Measurements from ENCODE around the gene PDLIM5.
A peak's percentile ranks its signal among the peaks of the same experiment; 100 is the strongest.

PDLIM5 gene

GRCh38 chr4:94447754-94448411 lies 3.9 kb upstream of the PDLIM5 start:
- H3K9me3 ChIP-seq (ENCODE audit: control insufficient read depth, low read length) = no peaks in the 10 kb centered on the region
- no peak overlapping the region for H3K27ac ChIP-seq (ENCODE audit: low read length, poor library complexity, severe bottlenecking)
- no peak overlapping the region for H2AK5ac ChIP-seq (ENCODE audit: low read length, severe bottlenecking)
- H3K23ac ChIP-seq (ENCODE audit: low read length in 2 of 2) = no peak overlapping the region
- no peaks in the 10 kb centered on the region for H3K36me3 ChIP-seq (ENCODE audit: control insufficient read depth in 1 of 2, insufficient read depth in 2 of 2, low read depth in 1 of 2, low read length in 2 of 2)
- no peak overlapping the region for H3K4me3 ChIP-seq (ENCODE audit: insufficient read depth in 1 of 2, low read depth in 1 of 2, low read length in 2 of 2)
- peak overlapping the region; percentile 5 to 83 for H3K18ac ChIP-seq (ENCODE audit: low read depth in 1 of 2, low read length in 2 of 2)
- H3K79me1 ChIP-seq (replicated peaks; ENCODE audit: low read length, poor library complexity, severe bottlenecking) = peaks cover 1% of the 10 kb centered on the region
- H3K4me1 ChIP-seq (ENCODE audit: control insufficient read depth, insufficient read depth, low read depth, low read length) = no peaks in the 10 kb centered on the region
- no peak overlapping the region for H2AFZ ChIP-seq (ENCODE audit: low read depth, low read length)
- DNase-seq = no peak
- no peak overlapping the region for H2BK120ac ChIP-seq (ENCODE audit: low read depth, low read length)
- no peaks in the 10 kb centered on the region for H3K27me3 ChIP-seq (ENCODE audit: control insufficient read depth in 1 of 2, insufficient read depth in 1 of 2, low read length in 2 of 2)
- H2BK5ac ChIP-seq (ENCODE audit: low read depth, low read length, poor library complexity, severe bottlenecking) = no peak overlapping the region
- H4K8ac ChIP-seq (ENCODE audit: low read length) = no peak overlapping the region
- H3K9ac ChIP-seq (ENCODE audit: low read length) = peak overlapping the region; percentile 63
- no peak overlapping the region for H3K14ac ChIP-seq (ENCODE audit: low read length in 2 of 2)
- peak overlapping the region; percentile 15 for H4K91ac ChIP-seq (ENCODE audit: low read length)
- no peak overlapping the region for H3K4me2 ChIP-seq (ENCODE audit: low read length, poor library complexity, severe bottlenecking)
- H2BK15ac ChIP-seq (ENCODE audit: low read depth, poor library complexity, severe bottlenecking) = no peak overlapping the region
- 71% methylated on average over 3 of the region's 3 CpGs for WGBS
- peak overlapping the region in 1 of 2 experiments; percentile 95 for H2BK12ac ChIP-seq (ENCODE audit: low read length in 2 of 2)
- H3K4ac ChIP-seq (ENCODE audit: low read depth in 1 of 2, low read length in 2 of 2) = peak overlapping the region in 1 of 2 experiments; percentile 37

- Histone ChIP-seq H2BK12ac (ENCODE audit: low read length in 2 of 2) (no peak overlapping the region), H4K91ac (ENCODE audit: low read length) (no peak overlapping the region), H3K9ac (ENCODE audit: low read length) (no peak overlapping the region), H3K14ac (ENCODE audit: low read length in 2 of 2) (no peak overlapping the region), H3K4me3 (ENCODE audit: insufficient read depth in 1 of 2, low read depth in 1 of 2, low read length in 2 of 2) (no peak overlapping the region), H2BK5ac (ENCODE audit: low read depth, low read length, poor library complexity, severe bottlenecking) (no peak overlapping the region), H3K27me3 (ENCODE audit: control insufficient read depth in 1 of 2, insufficient read depth in 1 of 2, low read length in 2 of 2) (no peaks in the 10 kb centered on the region), H2BK120ac (ENCODE audit: low read depth, low read length) (no peak overlapping the region), H3K79me1 (replicated peaks; ENCODE audit: low read length, poor library complexity, severe bottlenecking) (peaks cover 1% of the 10 kb centered on the region), H3K9me3 (ENCODE audit: control insufficient read depth, low read length) (no peaks in the 10 kb centered on the region), H2AK5ac (ENCODE audit: low read length, severe bottlenecking) (no peak overlapping the region), H3K23ac (ENCODE audit: low read length in 2 of 2) (no peak overlapping the region), H3K27ac (ENCODE audit: low read length, poor library complexity, severe bottlenecking) (no peak overlapping the region), H3K4me2 (ENCODE audit: low read length, poor library complexity, severe bottlenecking) (no peak overlapping the region), H2BK15ac (ENCODE audit: low read depth, poor library complexity, severe bottlenecking) (no peak overlapping the region), H3K18ac (ENCODE audit: low read depth in 1 of 2, low read length in 2 of 2) (no peak overlapping the region), H4K8ac (ENCODE audit: low read length) (no peak overlapping the region), H3K4me1 (ENCODE audit: control insufficient read depth, insufficient read depth, low read depth, low read length) (no peaks in the 10 kb centered on the region), H3K36me3 (ENCODE audit: control insufficient read depth in 1 of 2, insufficient read depth in 2 of 2, low read depth in 1 of 2, low read length in 2 of 2) (no peaks in the 10 kb centered on the region), H3K4ac (ENCODE audit: low read depth in 1 of 2, low read length in 2 of 2) (no peak overlapping the region), H2AFZ (ENCODE audit: low read depth, low read length) (no peak overlapping the region)
- WGBS = 87% methylated on average over 3 of the region's 3 CpGs
- DNase-seq = no peak
These were observed 2.8 kb upstream of the PDLIM5 start for GRCh38 chr4:94448815-94449375.

- H3K4me3 ChIP-seq (ENCODE audit: insufficient read depth in 1 of 2, low read depth in 1 of 2, low read length in 2 of 2) = peak overlapping the region; percentile 78 to 82
- no peak overlapping the region for H4K91ac ChIP-seq (ENCODE audit: low read length)
- peak overlapping the region; percentile 90 for H3K4me2 ChIP-seq (ENCODE audit: low read length, poor library complexity, severe bottlenecking)
- H3K27me3 ChIP-seq (ENCODE audit: control insufficient read depth in 1 of 2, insufficient read depth in 1 of 2, low read length in 2 of 2) = no peaks in the 10 kb centered on the region
- H3K79me1 ChIP-seq (replicated peaks; ENCODE audit: low read length, poor library complexity, severe bottlenecking) = peaks cover 1% of the 10 kb centered on the region
- peak overlapping the region in 1 of 2 experiments; percentile 37 for H3K4ac ChIP-seq (ENCODE audit: low read depth in 1 of 2, low read length in 2 of 2)
- H3K36me3 ChIP-seq (ENCODE audit: control insufficient read depth in 1 of 2, insufficient read depth in 2 of 2, low read depth in 1 of 2, low read length in 2 of 2) = peaks cover 1 to 6% of the 10 kb centered on the region in 2 experiments
- H3K23ac ChIP-seq (ENCODE audit: low read length in 2 of 2) = no peak overlapping the region
- H2BK15ac ChIP-seq (ENCODE audit: low read depth, poor library complexity, severe bottlenecking) = no peak overlapping the region
- H3K14ac ChIP-seq (ENCODE audit: low read length in 2 of 2) = no peak overlapping the region
- no peaks in the 10 kb centered on the region for H3K4me1 ChIP-seq (ENCODE audit: control insufficient read depth, insufficient read depth, low read depth, low read length)
- H4K8ac ChIP-seq (ENCODE audit: low read length) = no peak overlapping the region
- no peak overlapping the region for H2BK12ac ChIP-seq (ENCODE audit: low read length in 2 of 2)
- peak overlapping the region; percentile 40 to 66 for H3K18ac ChIP-seq (ENCODE audit: low read depth in 1 of 2, low read length in 2 of 2)
- no peak overlapping the region for H2AK5ac ChIP-seq (ENCODE audit: low read length, severe bottlenecking)
- H3K9me3 ChIP-seq (ENCODE audit: control insufficient read depth, low read length) = no peaks in the 10 kb centered on the region
- peak overlapping the region; percentile 66 for H3K27ac ChIP-seq (ENCODE audit: low read length, poor library complexity, severe bottlenecking)
- no peak overlapping the region for H2AFZ ChIP-seq (ENCODE audit: low read depth, low read length)
- peak overlapping the region; percentile 98 for H3K9ac ChIP-seq (ENCODE audit: low read length)
- 26% methylated on average over 15 of the region's 16 CpGs for WGBS
- H2BK120ac ChIP-seq (ENCODE audit: low read depth, low read length) = no peak overlapping the region
- peak overlapping the region; percentile 70 for H2BK5ac ChIP-seq (ENCODE audit: low read depth, low read length, poor library complexity, severe bottlenecking)
- no peak for DNase-seq
These were observed 569 bp upstream of the PDLIM5 start for GRCh38 chr4:94451051-94451694.

Measured in mesenchymal stem cell (in vitro differentiated cells and primary cell).